HuH-7.5 (cell line): ENCODE data around the gene OPN1SW.

Experiments used
- DNase-seq: peaks from one replicate; pipeline ENCODE4 v3.0.0; 2011; ENCODE audit warnings: low spot score

Gene OPN1SW

GRCh38 chr7:128775744-128776474 is at the start of gene OPN1SW:
OPN1SW (minus strand) TSS chr7:128775794; CDS start chr7:128775781, 13 bp downstream.
- DNase-seq: no peak

GRCh38 chr7:128821724-128822123 is 46.1 kb upstream of the OPN1SW start:
- DNase-seq: no peak

GRCh38 chr7:128818694-128819093 is 43.1 kb upstream of the OPN1SW start:
- no peak for DNase-seq

- DNase-seq: no peak
Observed at GRCh38 chr7:128815289-128815942, 39.8 kb upstream of the OPN1SW start.

GRCh38 chr7:128814499-128814898 is 38.9 kb upstream of the OPN1SW start:
- DNase-seq: no peak

- DNase-seq: no peak
Observed at GRCh38 chr7:128812514-128813168, 37.0 kb upstream of the OPN1SW start.

GRCh38 chr7:128811631-128812430 is 36.2 kb upstream of the OPN1SW start:
- no peak for DNase-seq

- no peak for DNase-seq
Observed at GRCh38 chr7:128810997-128811396, 35.4 kb upstream of the OPN1SW start.

- DNase-seq: no peak
Observed at GRCh38 chr7:128810473-128810872, 34.9 kb upstream of the OPN1SW start.

- no peak for DNase-seq
Observed at GRCh38 chr7:128809363-128809762, 33.8 kb upstream of the OPN1SW start.

GRCh38 chr7:128807191-128807590 is 31.6 kb upstream of the OPN1SW start:
- no peak for DNase-seq

GRCh38 chr7:128805225-128805624 is 29.6 kb upstream of the OPN1SW start:
- no peak for DNase-seq

GRCh38 chr7:128804484-128804883 is 28.9 kb upstream of the OPN1SW start:
- no peak for DNase-seq

- DNase-seq: no peak
Observed at GRCh38 chr7:128801667-128802418, 26.2 kb upstream of the OPN1SW start.

- DNase-seq: no peak
Observed at GRCh38 chr7:128801003-128801402, 25.4 kb upstream of the OPN1SW start.

- DNase-seq: no peak
Observed at GRCh38 chr7:128800567-128800966, 25.0 kb upstream of the OPN1SW start.

- no peak for DNase-seq
Observed at GRCh38 chr7:128799451-128799850, 23.9 kb upstream of the OPN1SW start.

- DNase-seq: no peak
Observed at GRCh38 chr7:128796327-128796726, 20.7 kb upstream of the OPN1SW start.

GRCh38 chr7:128795129-128795528 is 19.5 kb upstream of the OPN1SW start:
- DNase-seq: no peak

GRCh38 chr7:128794436-128794835 is 18.8 kb upstream of the OPN1SW start:
- DNase-seq: no peak

GRCh38 chr7:128794020-128794419 is 18.4 kb upstream of the OPN1SW start:
- no peak for DNase-seq

- no peak for DNase-seq
Observed at GRCh38 chr7:128793181-128793547, 17.6 kb upstream of the OPN1SW start.
